ENCODE measurements around the gene SBNO2.

- TF ChIP-seq POLR2AphosphoS5 (IDR thresholded peaks at IDR 0.05; ENCODE audit: low read depth, low read length), result no peak
- TF ChIP-seq POLR2A (IDR thresholded peaks at IDR 0.05; ENCODE audit: low read depth, low read length), result no peak
Observed at GRCh38 chr19:1141944-1142343, 32.1 kb downstream of the SBNO2 start.
